ENCODE results near the gene PIH1D1.

The PIH1D1 gene

GRCh38 chr19:49432141-49433073 lies 19.2 kb downstream of the PIH1D1 start:
- no peak for DNase-seq

DNA sequence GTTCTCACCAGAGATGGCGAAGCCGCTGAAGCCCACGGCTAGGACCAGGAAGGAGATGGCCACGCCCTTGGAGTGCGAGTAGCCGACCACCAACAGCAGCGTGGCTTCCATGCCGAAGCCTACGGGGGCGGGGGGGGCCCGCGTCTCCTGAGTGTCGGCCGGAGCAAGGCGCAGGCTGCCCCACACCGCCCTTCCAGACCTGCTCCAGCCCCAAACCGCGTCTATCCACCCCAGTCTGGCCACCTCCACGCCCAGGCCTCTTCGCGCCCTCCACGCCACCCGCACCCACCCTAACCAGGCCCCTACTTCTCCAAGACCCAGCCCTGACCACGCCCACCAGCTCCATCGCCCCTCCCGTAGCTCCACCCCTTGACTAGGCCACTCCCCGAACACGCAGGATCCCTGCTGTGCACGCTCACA lies 20.3 kb downstream of the PIH1D1 start:
- DNase-seq = no peak

DNA sequence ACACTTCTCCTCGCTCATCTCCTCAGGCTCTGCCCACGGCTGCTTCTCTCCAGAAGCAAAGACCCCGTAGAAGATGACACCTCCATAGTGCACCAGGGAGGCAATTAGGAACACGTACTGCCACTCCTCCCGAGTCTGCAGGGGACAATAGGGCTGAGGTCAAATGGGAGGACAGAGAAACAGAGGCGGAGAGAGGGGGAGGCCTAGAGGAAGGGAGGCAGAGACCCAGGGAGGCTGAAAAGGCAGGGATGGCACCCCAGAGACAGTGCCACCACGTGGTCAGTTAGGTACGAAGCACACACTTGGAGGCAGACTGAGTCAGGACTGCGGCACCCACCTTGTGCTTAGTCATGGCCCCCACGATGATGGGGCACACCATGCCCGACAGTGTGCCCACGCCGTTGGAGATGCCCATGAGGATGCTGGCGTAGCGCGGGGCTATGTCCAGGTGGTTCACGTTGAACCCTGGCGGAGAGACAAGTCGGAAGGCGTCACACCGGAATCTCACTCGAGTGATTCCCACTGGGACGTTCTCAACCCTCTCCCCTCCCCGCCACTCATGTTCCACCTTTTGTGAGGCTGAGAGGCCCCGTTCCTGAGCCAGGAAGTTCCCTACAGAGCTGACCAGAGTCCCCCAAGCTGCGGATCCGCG lies 20.8 kb downstream of the PIH1D1 start:
- no peak for DNase-seq

DNA sequence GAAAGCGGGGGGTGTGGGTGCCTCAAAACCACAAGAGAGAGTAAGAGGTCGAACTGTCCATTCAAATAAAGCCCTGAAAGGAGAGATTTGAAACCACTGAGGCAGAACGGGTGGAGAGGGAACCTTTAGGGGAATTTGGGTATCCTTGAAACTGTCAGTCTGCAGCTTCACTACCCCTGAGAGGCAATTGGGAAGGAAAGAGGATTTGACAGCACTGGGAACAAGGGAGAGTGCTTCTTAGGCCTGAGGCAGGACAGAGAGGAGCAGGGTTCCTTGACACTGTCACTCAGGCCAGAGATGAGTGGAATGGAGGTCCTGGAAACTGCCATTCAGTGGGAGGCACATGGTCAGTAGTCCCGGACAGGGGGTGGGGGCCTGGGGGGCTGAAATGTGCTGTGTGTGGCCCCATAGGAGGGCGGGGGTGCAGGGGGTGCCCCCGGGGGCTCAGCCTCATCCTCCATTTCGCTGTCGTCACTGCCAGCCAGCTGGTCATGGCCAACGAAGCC lies 21.4 kb downstream of the PIH1D1 start:
- no peak for DNase-seq

GRCh38 chr19:49428547-49429451 lies 22.8 kb downstream of the PIH1D1 start:
- no peak for DNase-seq

- DNase-seq = no peak
Measured at GRCh38 chr19:49427855-49428546, 23.6 kb downstream of the PIH1D1 start.

GRCh38 chr19:49427339-49427738 lies 24.3 kb downstream of the PIH1D1 start:
- DNase-seq = no peak

- no peak for DNase-seq
Measured at GRCh38 chr19:49425922-49426592, 25.6 kb downstream of the PIH1D1 start.

- DNase-seq = no peak
Measured at GRCh38 chr19:49425178-49425577, 26.4 kb downstream of the PIH1D1 start, which contains the start of gene GFY. TSS of gene GFY (plus strand) at chr19:49425388. CDS start at chr19:49426431, 1,043 bp downstream.

GRCh38 chr19:49423985-49424303 lies 27.7 kb downstream of the PIH1D1 start:
- DNase-seq = no peak

DNA sequence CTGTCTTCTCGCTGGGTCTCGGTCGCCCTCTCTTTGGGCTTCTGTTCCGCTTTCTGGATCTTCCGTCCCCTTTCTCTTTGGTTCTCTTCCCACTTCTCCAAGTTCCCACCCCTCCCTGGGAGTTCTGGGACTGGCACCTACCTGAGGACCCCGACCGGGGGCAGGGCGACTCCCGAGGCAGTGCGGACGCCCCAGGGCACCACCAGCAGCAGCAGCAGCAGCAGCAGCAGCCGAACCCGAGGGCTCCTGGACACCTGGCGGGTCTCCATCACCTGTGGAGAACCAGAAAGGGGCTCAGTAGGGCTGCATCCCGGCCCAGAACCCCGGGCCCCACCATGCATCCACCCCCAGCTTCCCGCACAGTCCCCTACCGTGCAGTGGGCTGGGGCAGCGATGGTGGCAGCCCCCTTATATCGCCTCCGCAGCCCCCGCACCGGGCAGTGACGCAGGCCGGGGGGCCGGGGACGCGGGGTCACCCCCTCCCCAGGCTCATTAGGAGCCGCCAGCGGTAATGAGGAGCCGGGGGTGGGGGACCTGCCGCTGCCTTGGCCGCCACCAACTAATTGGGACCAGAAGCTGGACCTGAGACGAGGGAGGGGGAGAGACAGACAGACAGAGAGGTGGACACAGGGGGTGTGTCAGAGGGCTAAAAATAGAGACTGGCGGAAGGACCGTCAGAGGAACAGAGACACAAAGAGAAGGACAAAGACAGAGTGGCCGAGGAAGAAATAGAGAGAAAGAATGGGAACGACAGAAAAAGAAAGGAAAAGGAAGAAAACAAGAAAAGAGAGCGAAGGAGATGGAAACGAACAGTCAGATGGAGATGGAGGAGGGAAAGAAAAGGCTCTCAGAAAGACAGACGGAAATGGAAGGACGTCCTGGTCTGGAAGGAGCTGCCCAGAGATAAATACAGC lies 28.3 kb downstream of the PIH1D1 start, which contains the start of gene PTH2:
TSS of gene PTH2 (minus strand) at position 371 of the 914 bp plus-strand sequence. CDS start at position 269, 102 bp downstream.
- no peak for DNase-seq

- no peak for DNase-seq
Measured at GRCh38 chr19:49422407-49423070, 29.1 kb downstream of the PIH1D1 start.

GRCh38 chr19:49421878-49422202 lies 29.8 kb downstream of the PIH1D1 start:
- no peak for DNase-seq

GRCh38 chr19:49421039-49421877 lies 30.4 kb downstream of the PIH1D1 start:
- DNase-seq = no peak

DNA sequence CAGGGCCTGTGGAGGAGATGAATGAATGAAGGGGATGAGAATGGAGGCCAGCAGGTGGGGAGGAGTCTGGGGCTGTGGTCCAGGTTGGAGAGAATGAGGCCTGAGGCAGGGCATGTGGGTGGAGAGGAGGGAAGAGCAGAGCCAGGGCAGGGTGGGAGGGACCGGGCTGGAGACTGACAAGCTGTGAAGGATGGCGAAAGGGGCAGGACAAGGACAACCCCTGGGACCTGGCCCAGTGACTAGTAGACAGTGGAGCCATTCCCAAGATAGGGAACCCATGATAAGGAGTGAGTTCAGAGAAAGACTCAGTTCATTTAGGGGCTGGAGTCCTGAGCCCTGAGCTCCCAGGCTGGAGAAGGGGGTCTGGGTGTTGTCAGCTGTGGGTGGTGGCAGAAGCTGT lies 31.4 kb downstream of the PIH1D1 start:
- no peak for DNase-seq

GRCh38 chr19:49419173-49419572 lies 32.4 kb downstream of the PIH1D1 start:
- no peak for DNase-seq

- no peak for DNase-seq
Measured at GRCh38 chr19:49418511-49418910, 33.1 kb downstream of the PIH1D1 start.

DNA sequence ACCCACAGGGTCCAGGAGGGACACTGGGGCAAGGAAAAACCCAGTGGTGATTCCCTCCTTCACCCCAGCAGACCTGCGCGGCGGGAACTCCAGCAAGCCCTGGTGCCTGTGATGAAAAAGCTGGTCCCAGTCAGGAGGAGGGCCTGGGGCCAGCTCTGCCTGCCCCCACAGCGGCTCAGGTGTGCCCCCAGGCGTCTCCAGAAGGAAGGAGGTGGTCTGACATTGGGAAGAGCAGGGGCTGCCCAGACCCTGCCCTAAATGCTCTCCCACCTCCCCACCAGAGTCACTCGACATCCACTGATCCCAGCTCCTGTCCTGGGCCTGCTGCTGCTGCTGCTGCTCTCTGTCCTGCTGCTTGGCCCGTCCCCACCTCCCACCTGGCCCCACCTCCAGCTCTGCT lies 34.5 kb downstream of the PIH1D1 start:
- DNase-seq = no peak

GRCh38 chr19:49415810-49416200 lies 35.8 kb downstream of the PIH1D1 start:
- no peak for DNase-seq
